HepG2 (cell line): Measurements from ENCODE around the gene C3orf22. TPM values are rescaled to one million over a fixed set of nuclear protein-coding genes. Genes with fewer than 3 reads are reported as not detected.

Experiments
- ATAC-seq: fragments of 200-7000 bp; cut with Tn5 transposase; 3 replicates; pipeline ENCODE4 v1.9.1; 2020; ENCODE audit warnings: mild to moderate bottlenecking, moderate library complexity
- BruUV-seq: library from RNA; stranded (reverse); fragments of 400-500 nt; replicated peaks from 2 replicates; lab custom pipeline; 2021; lab: Mats Ljungman, UMichigan
- CTCF ChIA-PET: fragments of 300-600 bp; formaldehyde crosslinking; extraction: SDS; loops from one replicate; lab custom pipeline; 2021; ENCODE audit warnings: low total read pairs, inconsistent platforms, low intra/inter-chr PET ratio; lab: Yijun Ruan, JAX
- POLR2A ChIA-PET: fragments of 350-600 bp; sonication (Branson Sonifier 250); formaldehyde crosslinking; loops from one replicate; lab custom pipeline; 2020; ENCODE audit warnings: antibody characterized with exemption, inconsistent platforms; lab: Yijun Ruan, JAX
- DNase-seq: peaks from one replicate; pipeline ENCODE4 v3.0.0-alpha.2; 2015; ENCODE audit warnings: low spot score
- FAIRE-seq: peaks from 3 replicates; lab custom pipeline; 2011; peaks lifted over from hg19 to GRCh38; lab: Jason Lieb, UNC
- H2AFZ ChIP-seq: one replicate; pipeline ENCODE4 v1.6.1; 2011; ENCODE audit warnings: low read length, inconsistent platforms
- H3K27ac ChIP-seq: fragments of 300-600 bp; 3 replicates; pipeline ENCODE4 v1.8.0; 2011; ENCODE audit warnings: mixed run types, mild to moderate bottlenecking, mixed read lengths, low read length, inconsistent platforms; ENCODE audit not compliant: insufficient read depth; ENCODE audit errors: extremely low read length
- H3K27me3 ChIP-seq, 2 experiments: fragments of 200-600 bp in 1 of 2; 2 replicates in 1 of 2; 3 replicates in 1 of 2; pipeline versions ENCODE4 v1.6.0 to v1.8.0; 2011; ENCODE audit warnings: low read length in 2 of 2, mild to moderate bottlenecking in 2 of 2, moderate library complexity in 2 of 2, inconsistent platforms in 1 of 2; ENCODE audit not compliant: insufficient read depth in 2 of 2, control insufficient read depth in 1 of 2
- H3K36me3 ChIP-seq, 2 experiments: fragments of 200-600 bp in 1 of 2; replicated peaks in 1 of 2; 2 replicates in 1 of 2; 3 replicates in 1 of 2; pipeline versions ENCODE4 v1.5.1 to v1.8.0; 2011; ENCODE audit warnings: low read length in 2 of 2, inconsistent platforms in 1 of 2; ENCODE audit not compliant: insufficient read depth in 2 of 2, control insufficient read depth in 1 of 2
- H3K4me1 ChIP-seq: 2 replicates; pipeline ENCODE4 v1.5.1; 2012; ENCODE audit warnings: low read length, inconsistent platforms; ENCODE audit not compliant: insufficient read depth
- H3K4me2 ChIP-seq: 2 replicates; pipeline ENCODE4 v1.6.0; 2011; ENCODE audit warnings: low read depth, low read length, inconsistent platforms
- H3K4me3 ChIP-seq, 3 experiments: fragments of 200-600 bp in 1 of 3; sonication (generic), shearing (Covaris generic) in 1 of 3; replicated peaks in 1 of 3; 2 replicates each; pipeline ENCODE4 v1.5.1; 2011 to 2016; ENCODE audit warnings: low read length in 3 of 3, inconsistent platforms in 2 of 3, low read depth in 2 of 3, mild to moderate bottlenecking in 2 of 3, control low read depth in 1 of 3, mixed read lengths in 1 of 3; ENCODE audit not compliant: insufficient read depth in 1 of 3
- H3K79me2 ChIP-seq: one replicate; pipeline ENCODE4 v1.6.1; 2011; ENCODE audit warnings: low read length, inconsistent platforms; ENCODE audit not compliant: insufficient read depth
- H3K9ac ChIP-seq: 2 replicates; pipeline ENCODE4 v1.6.0; 2011; ENCODE audit warnings: mild to moderate bottlenecking, low read depth, low read length, inconsistent platforms; ENCODE audit not compliant: insufficient read depth
- H3K9me3 ChIP-seq: 2 replicates; pipeline ENCODE4 v1.5.1; 2012; ENCODE audit warnings: mild to moderate bottlenecking, low read length
- H4K20me1 ChIP-seq: 2 replicates; pipeline ENCODE4 v1.6.0; 2011; ENCODE audit warnings: inconsistent platforms, mild to moderate bottlenecking, low read length, moderate library complexity; ENCODE audit not compliant: insufficient read depth
- EHMT2 ChIP-seq: fragments of 200-600 bp; sonication (generic); IDR thresholded peaks from 2 replicates; pipeline ENCODE4 v1.7.0; 2017; ENCODE audit warnings: antibody characterized with exemption, low read depth, low read length, borderline replicate concordance
- JDP2 ChIP-seq: sonication (generic); formaldehyde crosslinking; IDR thresholded peaks from 2 replicates; pipeline ENCODE4 v1.8.1; 2022; ENCODE audit warnings: missing genetic modification reagents, borderline replicate concordance
- JUND ChIP-seq: sonication (generic); formaldehyde crosslinking; IDR thresholded peaks from 2 replicates; pipeline ENCODE4 v1.8.0; 2022; ENCODE audit warnings: mild to moderate bottlenecking, missing genetic modification reagents
- MAZ ChIP-seq, 2 experiments: sonication (generic) in 1 of 2; formaldehyde crosslinking in 1 of 2; IDR thresholded peaks; 2 replicates each; pipeline versions ENCODE4 v1.5.0 to v1.6.1; 2012 to 2020; ENCODE audit warnings: low read depth in 2 of 2, mild to moderate bottlenecking in 2 of 2, borderline replicate concordance in 1 of 2, improper control_type of control experiment in 1 of 2, low read length in 1 of 2, missing genetic modification reagents in 1 of 2, moderate library complexity in 1 of 2
- SMC3 ChIP-seq: IDR thresholded peaks from 2 replicates; pipeline ENCODE4 v1.6.1; 2011; ENCODE audit warnings: low read length, improper control_type of control experiment
- SRSF9 ChIP-seq: fragments of 200-400 bp; formaldehyde crosslinking; IDR thresholded peaks from 2 replicates; pipeline ENCODE4 v1.6.1; 2018; ENCODE audit warnings: borderline replicate concordance, mild to moderate bottlenecking, low read depth, low read length; ENCODE audit not compliant: insufficient read depth, poor library complexity, severe bottlenecking
- STAG1 ChIP-seq: sonication (generic); formaldehyde crosslinking; IDR thresholded peaks from 2 replicates; pipeline ENCODE4 v1.4.0; 2020; ENCODE audit warnings: missing genetic modification reagents
- U2AF1 ChIP-seq: fragments of 200-400 bp; formaldehyde crosslinking; optimal IDR thresholded peaks from 2 replicates; pipeline ENCODE3; 2017; ENCODE audit warnings: mild to moderate bottlenecking, low read depth, low read length
- WIZ ChIP-seq: sonication (generic); formaldehyde crosslinking; IDR thresholded peaks from 2 replicates; pipeline ENCODE4 v1.5.1; 2020; ENCODE audit warnings: mild to moderate bottlenecking, missing genetic modification reagents
- ZBTB42 ChIP-seq: sonication (generic); formaldehyde crosslinking; IDR thresholded peaks from 2 replicates; pipeline ENCODE4 v1.5.0; 2020; ENCODE audit warnings: mild to moderate bottlenecking, missing genetic modification reagents
- ZNF235 ChIP-seq: sonication (generic); formaldehyde crosslinking; IDR thresholded peaks from 2 replicates; pipeline ENCODE4 v1.8.1; 2023; ENCODE audit warnings: mild to moderate bottlenecking, missing genetic modification reagents, borderline replicate concordance
- ZNF558 ChIP-seq: sonication (generic); formaldehyde crosslinking; IDR thresholded peaks from 2 replicates; pipeline ENCODE4 v1.9.0; 2022; ENCODE audit warnings: mild to moderate bottlenecking, missing genetic modification reagents, borderline replicate concordance
- ZNF564 ChIP-seq: sonication (generic); formaldehyde crosslinking; IDR thresholded peaks from 2 replicates; pipeline ENCODE4 v1.8.1; 2023; ENCODE audit warnings: mild to moderate bottlenecking, missing genetic modification reagents
- ZNF589 ChIP-seq: sonication (generic); formaldehyde crosslinking; conservative IDR thresholded peaks from 2 replicates; pipeline ENCODE4 v1.8.0; 2022; ENCODE audit warnings: mild to moderate bottlenecking, moderate library complexity, missing genetic modification reagents
- ZNF615 ChIP-seq: sonication (generic); formaldehyde crosslinking; IDR thresholded peaks from 2 replicates; pipeline ENCODE4 v1.5.0; 2020; ENCODE audit warnings: mild to moderate bottlenecking, missing genetic modification reagents, borderline replicate concordance
- ZNF7 ChIP-seq: IDR thresholded peaks from 2 replicates; pipeline ENCODE4 v1.6.1; 2016; ENCODE audit warnings: missing biosample characterization, missing genetic modification reagents
- ZSCAN22 ChIP-seq: sonication (generic); formaldehyde crosslinking; IDR thresholded peaks from 2 replicates; pipeline ENCODE4 v1.4.0; 2020; ENCODE audit warnings: mild to moderate bottlenecking, missing genetic modification reagents
- WGBS: methylation state at CpG from one replicate; pipeline ENCODE4 v1.1.6; 2017; ENCODE audit warnings: low lambda C conversion rate; 5-methylcytosine and 5-hydroxymethylcytosine counted together
- in situ Hi-C: cut with HindIII; loops from 2 replicates; pipeline ENCODE4 v1.10.0; 2017; ENCODE audit warnings: low pct_unique_long_range_greater_than_20kb; ENCODE audit not compliant: extremely low pct_ligation_motif_present
- intact Hi-C: fragments of 100-400 bp; cut with micrococcal nuclease; formaldehyde crosslinking; loops from one replicate; pipeline ENCODE4 v1.10.0; 2022; ENCODE audit not compliant: unreplicated experiment
- polyA plus RNA-seq, 8 experiments: library from polyadenylated mRNA; depleted of rRNA in 3 of 8; stranded (reverse) in 7 of 8; unstranded in 1 of 8; fragments of >200 nt; fragmentation: Illumina TruSeq in 4 of 8; extraction: Trizol in 4 of 8; gene quantifications; 2 replicates each; pipeline versions ENCODE4 v1.2.1 to v1.2.3, GENCODE V29; 2011 to 2016; ENCODE audit warnings: low read depth in 4 of 8, missing spikeins in 1 of 8, mixed read lengths in 1 of 8; ENCODE audit not compliant: insufficient read depth in 1 of 8
- total RNA-seq, 5 experiments: library from RNA; depleted of rRNA; stranded (reverse); fragments of >200 nt; fragmentation: Illumina TruSeq; extraction: Trizol; gene quantifications; 2 replicates each; pipeline ENCODE4 v1.2.3, GENCODE V29; 2016; ENCODE audit warnings: low read depth in 1 of 5
- TF ChIP-seq, protein P1 (sequence below): sonication (generic); formaldehyde crosslinking; IDR thresholded peaks from 2 replicates; pipeline ENCODE4 v1.4.0; 2020; ENCODE audit warnings: missing genetic modification reagents
- TF ChIP-seq, protein P2 (sequence below): sonication (generic); formaldehyde crosslinking; conservative IDR thresholded peaks from 2 replicates; pipeline ENCODE4 v1.8.1; 2023; ENCODE audit warnings: missing genetic modification reagents

Gene C3orf22
- total and polyA plus RNA-seq, 2 of the 13 experiments (the other 11 are each of a cell fraction or from before 2014, with no cell fraction given), result not detected

- TF ChIP-seq, protein P1, sequence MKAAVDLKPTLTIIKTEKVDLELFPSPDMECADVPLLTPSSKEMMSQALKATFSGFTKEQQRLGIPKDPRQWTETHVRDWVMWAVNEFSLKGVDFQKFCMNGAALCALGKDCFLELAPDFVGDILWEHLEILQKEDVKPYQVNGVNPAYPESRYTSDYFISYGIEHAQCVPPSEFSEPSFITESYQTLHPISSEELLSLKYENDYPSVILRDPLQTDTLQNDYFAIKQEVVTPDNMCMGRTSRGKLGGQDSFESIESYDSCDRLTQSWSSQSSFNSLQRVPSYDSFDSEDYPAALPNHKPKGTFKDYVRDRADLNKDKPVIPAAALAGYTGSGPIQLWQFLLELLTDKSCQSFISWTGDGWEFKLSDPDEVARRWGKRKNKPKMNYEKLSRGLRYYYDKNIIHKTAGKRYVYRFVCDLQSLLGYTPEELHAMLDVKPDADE (CRISPR knock-in tag), result no peak
- TF ChIP-seq ZNF564 (CRISPR knock-in tag) (no peak), MAZ (IDR thresholded peaks at IDR 0.05; ENCODE audit: borderline replicate concordance, low read depth, low read length) (no peak), MAZ (CRISPR knock-in tag; IDR thresholded peaks at IDR 0.05; ENCODE audit: low read depth) (no peak), ZSCAN22 (CRISPR knock-in tag) (no peak)
Measured at GRCh38 chr3:126571078-126571477, 12.3 kb upstream of the C3orf22 start (continued).

GRCh38 chr3:126570103-126570541, 11.4 kb upstream of the C3orf22 start:
- H3K79me2 ChIP-seq, result no peaks in the 10 kb centered on the region
- no TSS peak for BruUV-seq
- H3K4me3 ChIP-seq, result no peak overlapping the region
- peaks cover 3% of the 10 kb centered on the region in 2 experiments; a peak in 2 of 5 replicates for H3K27me3 ChIP-seq
- ChIA-PET CTCF (no interaction called here), POLR2A (no interaction called here)
- in situ Hi-C loops, result no loop called here
- DNase-seq (peak; percentile 15), ATAC-seq (peak; percentile 82)
- 61% methylated on average over 4 of the region's 6 CpGs for WGBS
- H3K4me1 ChIP-seq, result peaks cover 20% of the 10 kb centered on the region
- H4K20me1 ChIP-seq, result no peaks in the 10 kb centered on the region
- intact Hi-C loops, result no loop called here
- no peak overlapping the region for H3K4me2 ChIP-seq
- H2AFZ ChIP-seq, result no peak overlapping the region
- TF ChIP-seq JUND (CRISPR knock-in tag) (no peak), STAG1 (CRISPR knock-in tag) (0 out of 2 replicates have a peak, but pooled peaks have one; percentile 9), U2AF1 (no peak), ZNF558 (CRISPR knock-in tag) (no peak), ZNF615 (CRISPR knock-in tag) (no peak), ZNF7 (CRISPR knock-in tag) (no peak), JDP2 (no peak), ZSCAN22 (CRISPR knock-in tag) (no peak), EHMT2 (no peak), SRSF9 (no peak), WIZ (CRISPR knock-in tag) (no peak), SMC3 (no peak), ZNF589 (no peak), ZBTB42 (CRISPR knock-in tag) (no peak), ZNF235 (CRISPR knock-in tag) (no peak)
- TF ChIP-seq, protein P2, sequence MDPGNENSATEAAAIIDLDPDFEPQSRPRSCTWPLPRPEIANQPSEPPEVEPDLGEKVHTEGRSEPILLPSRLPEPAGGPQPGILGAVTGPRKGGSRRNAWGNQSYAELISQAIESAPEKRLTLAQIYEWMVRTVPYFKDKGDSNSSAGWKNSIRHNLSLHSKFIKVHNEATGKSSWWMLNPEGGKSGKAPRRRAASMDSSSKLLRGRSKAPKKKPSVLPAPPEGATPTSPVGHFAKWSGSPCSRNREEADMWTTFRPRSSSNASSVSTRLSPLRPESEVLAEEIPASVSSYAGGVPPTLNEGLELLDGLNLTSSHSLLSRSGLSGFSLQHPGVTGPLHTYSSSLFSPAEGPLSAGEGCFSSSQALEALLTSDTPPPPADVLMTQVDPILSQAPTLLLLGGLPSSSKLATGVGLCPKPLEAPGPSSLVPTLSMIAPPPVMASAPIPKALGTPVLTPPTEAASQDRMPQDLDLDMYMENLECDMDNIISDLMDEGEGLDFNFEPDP (CRISPR knock-in tag), result 0 out of 2 replicates have a peak, but pooled peaks have one; percentile 35
- TF ChIP-seq, all 625 proteins: peak for 2
- H3K36me3 ChIP-seq, result no peaks in the 10 kb centered on the region
- H3K9ac ChIP-seq, result no peak overlapping the region
- no peaks in the 10 kb centered on the region for H3K9me3 ChIP-seq
- no peak for FAIRE-seq
- H3K27ac ChIP-seq, result no peak overlapping the region
